Measurements from ENCODE around the gene ZNF26.
"Not testable (repeated sequence)": the region's sequence is repeated elsewhere in the genome, so short reads cannot be mapped to it uniquely, and the experiment has no call there.

The ZNF26 gene, protein sequence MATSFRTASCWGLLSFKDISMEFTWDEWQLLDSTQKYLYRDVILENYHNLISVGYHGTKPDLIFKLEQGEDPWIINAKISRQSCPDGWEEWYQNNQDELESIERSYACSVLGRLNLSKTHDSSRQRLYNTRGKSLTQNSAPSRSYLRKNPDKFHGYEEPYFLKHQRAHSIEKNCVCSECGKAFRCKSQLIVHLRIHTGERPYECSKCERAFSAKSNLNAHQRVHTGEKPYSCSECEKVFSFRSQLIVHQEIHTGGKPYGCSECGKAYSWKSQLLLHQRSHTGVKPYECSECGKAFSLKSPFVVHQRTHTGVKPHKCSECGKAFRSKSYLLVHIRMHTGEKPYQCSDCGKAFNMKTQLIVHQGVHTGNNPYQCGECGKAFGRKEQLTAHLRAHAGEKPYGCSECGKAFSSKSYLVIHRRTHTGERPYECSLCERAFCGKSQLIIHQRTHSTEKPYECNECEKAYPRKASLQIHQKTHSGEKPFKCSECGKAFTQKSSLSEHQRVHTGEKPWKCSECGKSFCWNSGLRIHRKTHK

DNA sequence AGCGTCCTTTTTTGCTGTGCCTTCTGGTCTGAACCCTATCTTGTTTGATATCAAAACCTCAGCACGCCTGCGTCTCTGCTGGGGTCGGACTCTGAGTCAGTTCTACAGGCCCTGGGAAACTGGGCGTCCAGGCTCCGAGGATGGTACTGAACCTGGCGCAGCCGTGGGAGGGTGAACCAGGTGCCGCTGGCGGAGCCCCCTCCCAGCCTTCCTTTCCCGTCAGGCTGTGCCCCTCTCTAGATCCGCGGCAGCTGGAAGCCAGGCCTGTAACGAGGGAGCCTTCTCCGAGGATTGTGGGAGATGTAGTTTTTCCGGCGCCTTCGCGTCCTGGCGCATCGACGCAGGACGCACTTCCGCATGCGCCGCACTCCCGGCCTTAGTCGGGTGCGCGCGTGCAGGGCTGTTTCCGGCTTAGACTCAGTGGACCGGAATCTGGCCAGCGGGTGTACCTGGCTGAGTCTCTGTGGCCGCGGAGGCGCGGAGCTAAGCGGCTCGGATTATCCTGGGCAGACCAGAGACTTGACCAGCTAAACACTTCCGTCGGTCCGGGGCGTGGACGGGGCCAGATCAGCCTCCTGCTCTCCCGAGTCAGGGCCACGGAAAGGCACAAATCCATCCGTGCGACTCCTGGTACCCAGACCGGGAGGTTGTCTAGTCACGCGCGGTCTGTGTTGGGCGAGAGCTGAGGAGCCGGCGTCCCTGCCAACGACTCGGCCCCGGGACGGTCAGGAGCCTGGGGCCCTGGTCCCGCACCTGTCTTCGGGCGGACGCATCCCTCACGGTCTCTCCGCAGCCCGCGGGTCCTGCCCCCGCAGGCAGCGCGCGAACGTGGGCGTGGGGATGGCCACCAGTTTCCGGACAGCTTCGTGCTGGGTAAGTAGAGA is at the start of gene ZNF26:
TSS of gene ZNF26 (plus strand) at position 367 of the 884 bp plus-strand sequence. CDS start at position 841, 474 bp downstream.
- peak; percentile 97 for DNase-seq

DNA sequence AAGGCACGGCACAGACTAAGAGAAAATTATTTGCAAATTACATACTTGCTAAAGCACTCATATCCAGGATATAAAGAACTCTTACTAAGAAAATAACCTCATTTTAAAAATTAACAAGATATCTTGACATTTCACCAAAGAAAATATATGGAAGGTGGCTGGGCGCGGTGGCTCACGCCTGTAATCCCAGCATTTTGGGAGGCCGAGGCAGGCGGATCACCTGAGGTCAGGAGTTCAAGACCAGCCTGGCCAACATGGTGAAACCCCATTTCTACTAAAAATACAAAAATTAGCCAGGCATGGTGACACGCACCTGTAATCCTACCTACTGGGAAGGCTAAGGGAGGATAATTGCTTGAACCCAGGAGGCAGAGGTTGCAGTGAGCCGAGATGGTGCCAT is 49.2 kb upstream of the ZNF26 start:
- DNase-seq = not testable (repeated sequence)

DNA sequence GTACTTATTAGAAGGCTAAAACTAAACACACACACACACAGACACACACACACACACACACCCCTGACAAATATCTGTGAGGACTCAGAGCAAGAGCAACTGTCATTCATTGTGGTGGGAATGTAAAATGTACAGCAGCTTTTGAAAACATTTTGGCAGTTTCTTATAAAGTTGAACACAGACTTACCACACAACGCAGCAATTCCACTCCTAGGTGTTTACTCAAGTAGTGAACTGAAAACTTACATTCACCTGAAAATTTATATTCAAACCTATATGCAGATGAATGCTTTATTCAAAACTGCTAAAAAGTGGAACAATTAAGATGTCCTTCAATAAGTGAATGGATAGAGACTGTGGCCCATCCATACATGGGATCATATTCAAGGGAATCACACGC is 48.7 kb upstream of the ZNF26 start:
- no peak for DNase-seq

DNA sequence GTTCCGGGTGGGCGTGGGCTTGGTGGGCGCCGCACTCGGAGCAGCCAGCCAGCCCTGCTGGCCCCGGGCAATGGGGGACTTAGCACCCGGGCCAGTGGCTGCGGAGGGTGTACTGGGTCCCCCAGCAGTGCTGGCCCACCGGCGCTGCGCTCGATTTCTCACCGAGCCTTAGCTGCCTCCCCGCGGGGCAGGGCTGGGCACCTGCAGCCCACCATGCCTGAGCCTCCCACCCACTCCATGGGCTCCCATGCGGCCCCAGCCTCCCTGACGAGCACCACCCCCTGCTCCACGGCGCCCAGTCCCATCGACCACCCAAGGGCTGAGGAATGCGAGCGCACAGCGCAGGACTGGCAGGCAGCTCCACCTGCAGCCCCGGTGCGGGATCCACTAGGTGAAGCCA is 47.4 kb upstream of the ZNF26 start:
- DNase-seq = not testable (repeated sequence)

DNA sequence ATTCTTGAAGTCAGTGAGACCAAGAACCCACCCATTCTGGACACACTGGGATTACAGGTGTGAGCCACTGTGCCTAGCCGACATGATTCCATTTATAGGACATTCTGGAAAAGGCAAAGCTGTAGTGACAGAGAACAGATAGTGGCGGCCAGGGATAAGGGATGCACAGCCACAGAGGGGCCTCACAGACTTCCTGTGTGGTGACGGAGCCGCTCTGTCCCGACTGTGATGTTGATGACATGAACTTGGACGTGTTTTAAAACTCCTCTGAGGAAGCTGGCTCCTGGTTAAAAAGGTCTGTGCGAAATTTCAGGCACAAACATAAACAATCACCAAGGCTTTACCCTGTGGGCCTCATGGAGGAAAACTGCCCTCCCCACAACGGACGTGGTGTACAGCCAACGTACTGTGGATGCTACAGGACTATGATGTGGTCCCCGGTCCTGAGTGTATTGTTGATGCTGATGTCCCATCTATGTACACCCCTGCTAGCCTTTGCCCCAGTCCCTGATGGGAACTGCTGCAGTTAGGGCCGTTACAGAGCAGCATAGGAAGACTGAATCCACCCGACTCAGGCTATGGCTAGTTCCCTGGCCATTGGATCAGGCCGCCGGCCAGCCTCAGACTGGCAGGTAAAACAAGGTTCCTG is 46.0 kb upstream of the ZNF26 start:
- DNase-seq = no peak

DNA sequence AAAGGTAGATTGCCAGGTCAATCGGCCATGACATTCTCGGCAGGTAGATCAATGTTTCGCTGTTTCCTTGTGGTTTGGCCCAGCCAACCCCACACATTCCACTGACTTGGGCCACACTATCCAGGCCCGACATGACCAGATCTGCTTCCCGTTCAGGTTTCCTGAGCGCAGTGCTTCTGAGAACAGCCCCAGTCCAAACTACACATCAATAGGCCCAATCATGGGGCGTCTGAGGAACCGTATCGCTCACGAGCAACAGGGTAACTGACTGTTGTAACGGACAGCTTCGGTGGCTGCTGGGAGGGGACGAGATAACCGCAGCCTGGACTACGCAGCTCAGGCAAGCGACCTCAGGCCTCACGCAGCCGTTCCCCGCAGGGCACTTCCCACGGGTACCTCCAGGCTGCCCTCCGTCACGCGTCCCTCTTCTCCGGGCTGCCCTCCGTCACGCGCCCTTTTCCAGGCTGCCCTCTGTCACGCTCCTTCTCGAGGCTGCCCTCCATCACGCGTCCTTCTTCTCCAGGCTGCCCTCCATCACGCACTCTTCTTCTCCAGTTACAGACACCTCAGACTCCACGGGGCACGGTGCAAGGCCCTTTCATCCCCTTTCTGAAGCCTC is 44.7 kb upstream of the ZNF26 start:
- no peak for DNase-seq

DNA sequence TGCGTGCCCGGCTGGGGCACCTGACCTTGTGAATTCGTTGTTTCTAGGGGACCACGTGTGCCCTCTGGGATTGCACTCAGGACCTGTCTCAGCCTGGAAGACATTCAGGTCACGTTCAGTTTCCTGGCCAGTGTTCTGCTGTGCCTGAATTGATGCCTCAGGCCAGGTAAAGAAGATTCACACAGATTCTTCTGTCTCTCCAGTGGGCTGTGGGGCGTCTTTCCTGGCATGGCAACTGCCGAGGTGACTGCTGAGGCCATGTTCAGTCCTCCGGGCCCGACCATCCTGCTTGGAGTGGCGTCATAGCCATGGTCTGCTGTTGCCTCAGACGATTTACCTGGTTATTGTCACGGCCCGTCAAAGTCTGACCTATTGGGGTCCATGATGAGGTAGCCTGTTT is 43.6 kb upstream of the ZNF26 start:
- DNase-seq = no peak

DNA sequence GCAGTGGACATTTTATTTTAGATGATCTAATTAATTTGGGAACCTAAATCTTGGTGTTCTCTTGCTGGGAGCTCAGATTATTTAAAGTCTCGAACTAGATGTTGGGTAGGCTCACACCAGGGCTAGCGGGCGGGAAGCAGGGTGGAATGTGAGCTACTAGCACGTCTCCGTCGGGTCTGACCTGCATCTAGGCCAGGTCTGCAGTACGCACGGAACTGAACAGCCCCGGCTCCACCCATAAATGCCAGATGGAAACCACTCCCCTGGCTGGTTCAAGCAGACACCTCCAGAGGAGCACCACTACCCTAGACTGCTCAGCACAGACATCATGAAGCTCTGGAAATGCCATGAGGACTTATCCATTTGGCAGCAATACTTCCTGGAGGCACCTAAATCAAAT is 40.4 kb upstream of the ZNF26 start:
- no peak for DNase-seq

DNA sequence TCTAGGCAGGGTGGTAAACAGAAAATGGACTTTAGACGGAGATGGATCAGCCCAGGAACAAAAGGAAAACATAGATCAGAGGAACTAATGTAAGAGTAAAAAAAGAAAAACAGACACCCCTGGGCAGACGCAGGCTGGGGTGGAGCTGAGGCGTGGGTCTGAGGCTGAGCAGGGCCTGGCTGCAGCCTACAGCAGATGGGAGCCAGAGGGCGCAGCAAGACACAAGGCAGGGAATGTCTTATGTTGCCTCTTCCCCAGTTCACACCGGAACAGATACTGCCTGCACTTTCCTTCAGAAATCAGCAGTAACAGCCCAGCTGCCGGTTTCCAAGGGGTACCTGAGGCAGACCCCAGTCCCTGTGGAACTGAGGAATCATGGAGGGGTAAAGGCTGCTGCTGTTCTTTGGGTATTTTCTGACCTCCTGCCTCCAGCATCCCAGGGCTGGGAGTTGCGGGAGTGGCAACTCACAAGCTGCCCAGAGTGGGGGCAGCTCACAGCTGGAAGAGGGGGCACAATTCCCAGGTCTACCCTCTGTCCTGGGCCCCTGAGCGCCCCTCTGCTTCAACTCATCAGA is 39.8 kb upstream of the ZNF26 start:
- no peak for DNase-seq

DNA sequence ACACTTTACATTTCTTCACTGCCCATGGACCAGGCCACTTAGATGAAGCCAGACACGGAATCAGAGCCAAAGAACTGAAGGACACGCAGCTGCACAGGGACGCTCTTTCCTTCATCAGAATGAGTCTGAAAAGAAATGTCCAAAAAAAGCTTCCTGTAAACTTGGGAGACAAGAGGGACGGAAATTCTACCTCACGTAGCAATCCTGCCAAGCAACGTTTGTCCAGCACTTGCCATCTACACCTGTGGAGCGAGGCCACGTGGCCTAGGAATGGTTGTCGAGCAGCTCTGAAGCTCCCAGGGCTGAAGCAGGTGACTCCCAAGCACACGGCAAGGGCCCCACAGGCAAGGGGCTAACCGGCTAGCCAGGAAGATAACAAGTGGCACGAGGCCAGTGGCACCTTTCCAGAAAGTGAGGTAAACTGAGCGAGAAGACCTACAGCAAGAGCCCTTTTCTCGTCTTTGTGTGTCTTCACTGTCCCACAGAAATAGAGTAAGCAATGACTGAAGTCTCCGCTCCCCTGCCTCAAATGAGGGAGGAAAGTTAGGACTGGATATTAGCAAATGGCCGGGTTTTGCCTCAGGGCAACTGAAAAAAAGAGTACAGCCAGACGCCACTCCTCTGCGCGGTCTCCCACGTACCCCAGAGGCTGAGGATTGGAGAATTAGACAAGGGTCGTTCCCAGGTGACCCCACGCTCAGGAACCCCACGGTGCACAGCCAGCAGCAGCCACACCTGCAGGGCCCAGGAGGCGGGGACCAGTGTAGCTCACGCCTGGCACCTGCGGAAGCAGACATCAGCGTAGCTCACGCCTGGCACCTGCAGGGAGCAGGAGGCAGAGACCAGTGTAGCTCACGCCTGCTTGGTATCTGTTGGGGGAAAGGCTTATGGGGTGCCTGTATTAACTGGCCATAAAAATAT is 37.8 kb upstream of the ZNF26 start:
- no peak for DNase-seq

DNA sequence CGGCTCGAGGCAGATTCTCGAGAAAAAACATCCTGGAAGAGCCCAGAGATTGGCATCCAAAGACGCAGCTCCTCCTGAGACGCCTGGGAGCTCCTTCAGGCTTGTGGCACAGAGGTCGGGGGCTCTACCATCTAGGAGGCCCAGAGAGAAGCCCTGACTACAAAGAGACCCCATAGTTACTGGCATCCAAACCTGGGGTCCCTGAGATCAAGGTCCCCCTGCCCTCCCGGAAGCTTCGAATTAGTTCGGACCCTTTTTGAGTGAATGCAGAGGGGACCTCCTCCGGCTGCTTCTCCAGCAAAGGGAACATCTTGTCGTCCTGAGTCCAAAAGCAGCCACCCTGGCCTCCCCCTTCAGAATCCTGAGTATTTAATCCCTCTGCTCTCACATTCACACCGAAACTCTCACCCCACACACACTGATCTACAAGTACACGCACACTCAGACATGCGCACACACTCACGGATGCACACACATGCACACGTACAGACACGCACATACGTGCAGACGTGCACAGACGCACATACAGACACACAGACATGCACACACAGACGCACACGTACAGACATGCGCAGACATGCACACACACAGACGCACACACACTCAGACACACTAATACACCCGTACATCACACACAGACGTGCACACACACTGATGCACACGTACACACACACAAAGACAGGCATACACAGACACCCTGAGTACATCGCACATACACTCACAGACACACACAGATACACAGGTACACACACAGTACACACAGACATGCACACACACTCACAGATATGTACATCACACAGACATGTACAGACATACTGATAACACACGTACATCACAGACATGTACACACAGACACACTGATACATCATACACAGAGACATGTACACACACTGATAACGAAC is 36.0 kb upstream of the ZNF26 start:
- no peak for DNase-seq

DNA sequence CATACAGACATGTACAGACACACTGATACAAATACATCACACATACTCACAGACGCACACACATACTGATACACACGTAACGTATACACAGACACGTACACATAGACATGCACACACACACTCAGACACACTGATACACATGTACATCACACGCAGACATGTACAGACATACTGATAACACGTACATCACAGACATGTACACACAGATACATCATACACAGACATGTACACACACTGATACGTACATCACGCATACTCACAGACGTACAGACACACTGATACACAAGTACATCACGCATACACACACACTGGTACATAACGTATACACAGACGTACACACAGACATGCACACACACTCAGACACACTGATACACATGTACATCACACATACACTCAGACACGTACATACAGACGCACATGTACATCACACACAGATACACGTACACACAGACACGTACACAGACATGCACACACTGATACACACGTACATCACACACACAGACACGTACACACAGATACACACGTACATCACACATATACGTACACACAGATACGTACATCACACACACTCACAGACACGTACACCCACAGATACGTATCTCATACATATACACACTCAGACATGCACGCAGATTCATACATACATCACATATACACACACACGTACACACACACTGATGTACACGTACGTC is 35.2 kb upstream of the ZNF26 start:
- no peak for DNase-seq

DNA sequence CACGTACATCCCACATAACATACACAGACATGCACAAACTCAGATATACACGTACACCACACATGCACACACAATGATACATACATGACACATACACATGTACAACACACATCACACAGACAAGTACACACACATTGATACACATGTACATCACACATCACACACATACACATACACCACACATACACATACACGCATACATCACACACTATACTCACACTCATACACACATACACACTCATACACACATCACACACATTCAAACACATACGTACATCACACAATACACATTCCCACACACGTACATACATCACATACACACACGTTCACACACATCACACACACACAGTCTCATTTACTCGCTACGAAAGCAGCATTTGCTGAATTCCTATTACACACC is 34.5 kb upstream of the ZNF26 start:
- DNase-seq = no peak

DNA sequence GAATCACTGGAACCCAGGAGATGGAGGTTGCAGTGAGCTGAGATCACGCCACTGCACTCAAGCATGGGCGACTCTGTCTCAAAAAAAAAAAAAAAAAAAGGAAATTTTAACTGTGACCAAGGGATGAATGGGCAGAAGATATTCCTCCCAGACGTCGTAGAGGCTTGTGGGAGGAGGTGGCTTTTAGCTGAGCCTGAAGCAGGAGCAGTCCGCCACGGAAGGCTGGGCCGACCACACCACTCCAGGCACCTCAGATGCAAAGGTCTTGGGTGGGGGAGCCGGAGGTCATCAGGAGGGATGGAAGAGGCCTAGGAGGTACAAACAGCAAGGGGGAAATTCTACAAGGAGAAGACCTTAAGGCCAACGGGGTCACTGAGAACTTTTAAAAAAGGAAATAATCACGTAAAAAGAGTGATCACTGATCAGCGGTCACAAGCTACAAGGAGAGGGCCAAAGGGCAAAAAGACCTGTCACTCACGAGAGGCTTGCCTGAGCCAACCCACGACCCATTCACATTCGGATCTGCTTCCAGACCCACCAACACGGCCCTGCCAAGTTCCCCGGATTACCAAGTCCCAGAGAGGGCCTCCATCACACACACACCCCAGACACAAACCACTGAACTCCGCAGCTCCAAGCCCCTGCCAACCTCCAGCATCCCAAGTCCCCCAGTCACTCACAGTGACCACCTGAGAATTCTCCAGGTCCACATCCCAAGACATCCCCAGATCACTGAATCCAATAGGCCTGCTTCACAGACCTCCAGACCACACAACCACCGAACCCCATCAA is 33.6 kb upstream of the ZNF26 start:
- no peak for DNase-seq

DNA sequence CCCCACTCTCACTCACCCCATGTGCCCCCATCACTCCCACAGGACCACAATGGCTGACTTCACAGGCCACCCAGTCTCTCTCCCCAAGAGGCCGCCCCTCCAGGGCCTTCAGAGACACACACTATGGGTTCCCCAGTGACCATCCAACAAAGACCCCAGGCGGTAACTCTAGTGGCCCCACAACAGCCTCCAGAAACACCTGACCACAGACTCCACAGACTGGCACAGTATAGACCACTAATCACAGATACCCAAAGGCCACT is 33.1 kb upstream of the ZNF26 start:
- DNase-seq = no peak

DNA sequence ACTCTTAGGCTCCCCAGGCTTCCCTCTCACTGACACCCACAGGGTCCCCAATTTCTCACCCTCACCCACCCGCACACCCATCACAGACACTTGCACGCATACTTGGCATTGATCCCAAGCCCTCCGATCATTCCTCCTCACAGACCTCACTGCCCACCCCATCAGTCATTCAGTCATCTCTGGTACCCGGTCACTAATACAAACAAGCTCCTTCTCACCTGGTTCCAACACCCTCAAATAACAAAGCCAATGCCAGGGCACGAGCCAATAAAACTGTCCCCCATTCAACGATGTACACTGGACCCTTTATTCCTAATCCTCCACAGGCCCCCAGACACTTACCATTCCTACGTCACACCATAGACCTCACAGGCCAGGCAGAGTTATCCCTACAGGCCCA is 32.4 kb upstream of the ZNF26 start:
- DNase-seq = no peak

DNA sequence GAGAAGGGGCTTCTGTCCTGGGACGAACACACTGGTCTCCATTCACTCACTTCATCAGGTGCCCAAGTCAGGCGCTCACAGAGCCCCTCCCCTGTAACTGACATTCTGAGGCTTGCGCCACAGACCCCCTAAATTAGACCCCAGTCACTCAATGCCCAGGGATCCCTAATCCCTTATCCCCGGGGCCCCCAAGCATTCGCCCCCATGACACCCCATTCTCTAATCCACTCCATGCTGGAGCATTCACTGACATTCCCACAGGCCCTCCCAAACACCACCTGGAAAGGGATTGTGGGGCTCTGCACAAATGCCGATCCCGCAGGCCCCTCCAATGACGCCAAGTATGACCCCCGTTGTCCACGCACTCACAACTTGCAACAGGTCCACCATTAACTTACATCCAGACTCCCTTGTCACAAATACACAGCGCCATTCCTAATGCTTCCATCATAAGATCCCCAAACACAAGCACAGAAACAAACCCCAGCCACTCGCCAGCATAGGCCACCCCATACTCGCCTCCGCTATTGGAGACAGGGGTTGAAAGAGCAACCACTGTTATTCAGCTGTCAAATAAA is 31.6 kb upstream of the ZNF26 start:
- peak; percentile 16 for DNase-seq

All from DMS53 (cell line).